Cardiac fibroblast (primary cell): Measurements from ENCODE around the gene TBC1D9.

ENCODE experiments used
- DNase-seq, 2 donors: peaks; one replicate each; pipeline versions ENCODE4 v3.0.0 to v3.0.0-alpha.2; 2010; ENCODE audit warnings: low read depth in 2 of 2
- H3K4me3 ChIP-seq, 2 donors: replicated peaks in 1 of 2; 1 replicate in 1 of 2; 2 replicates in 1 of 2; pipeline ENCODE4 v1.5.1; 2011; ENCODE audit warnings: low read depth in 2 of 2, low read length in 2 of 2, mild to moderate bottlenecking in 2 of 2, moderate library complexity in 1 of 2
- CTCF ChIP-seq: IDR thresholded peaks from one replicate; pipeline ENCODE4 v1.5.1; 2011; ENCODE audit warnings: low read depth, mild to moderate bottlenecking, low read length, inconsistent platforms

TBC1D9 gene

GRCh38 chr4:140641105-140641555 lies 115.1 kb downstream of the TBC1D9 start:
- no peak overlapping the region for H3K4me3 ChIP-seq
- no peak for DNase-seq
- TF ChIP-seq CTCF = no peak

- no peak for TF ChIP-seq CTCF
- no peak for DNase-seq
- no peak overlapping the region for H3K4me3 ChIP-seq
Observed at GRCh38 chr4:140640150-140640748, 115.9 kb downstream of the TBC1D9 start.

GRCh38 chr4:140639066-140639465 lies 117.1 kb downstream of the TBC1D9 start:
- no peak for DNase-seq

GRCh38 chr4:140637836-140638235 lies 118.3 kb downstream of the TBC1D9 start:
- peak; percentile 37 to 39 for DNase-seq
- peak; percentile 44 for TF ChIP-seq CTCF
- H3K4me3 ChIP-seq = no peak overlapping the region

More at GRCh38 chr4:140639066-140639465, 117.1 kb downstream of the TBC1D9 start:
- H3K4me3 ChIP-seq = no peak overlapping the region
- no peak for TF ChIP-seq CTCF

- no peak overlapping the region for H3K4me3 ChIP-seq
- DNase-seq = peak; percentile 31 to 58
- TF ChIP-seq CTCF = no peak
Observed at GRCh38 chr4:140635606-140636005, 120.6 kb downstream of the TBC1D9 start.

GRCh38 chr4:140633951-140634350 lies 122.2 kb downstream of the TBC1D9 start:
- H3K4me3 ChIP-seq = no peak overlapping the region
- no peak for TF ChIP-seq CTCF
- DNase-seq = no peak

- TF ChIP-seq CTCF = no peak
Observed at GRCh38 chr4:140633124-140633523, 123.1 kb downstream of the TBC1D9 start.

More at GRCh38 chr4:140633124-140633523, 123.1 kb downstream of the TBC1D9 start:
- no peak overlapping the region for H3K4me3 ChIP-seq
- DNase-seq = no peak
